LoVo (cell line): ENCODE results near the gene TMEM240.
"Not testable (repeated sequence)": the region's sequence is repeated elsewhere in the genome, so short reads cannot be mapped to it uniquely, and the experiment has no call there.

ENCODE experiments used
- DNase-seq: peaks from one replicate; pipeline ENCODE4 v3.0.0-alpha.2; 2016; ENCODE audit warnings: low spot score

Gene TMEM240

GRCh38 chr1:1557688-1558087, 17.3 kb upstream of the TMEM240 start:
- DNase-seq, result not testable (repeated sequence)

GRCh38 chr1:1556961-1557360, 16.5 kb upstream of the TMEM240 start:
- DNase-seq, result not testable (repeated sequence)

GRCh38 chr1:1556505-1556904, 16.1 kb upstream of the TMEM240 start:
- DNase-seq, result no peak

GRCh38 chr1:1554926-1555915, 14.8 kb upstream of the TMEM240 start:
- DNase-seq, result no peak

GRCh38 chr1:1554550-1554925, 14.1 kb upstream of the TMEM240 start:
- no peak for DNase-seq

GRCh38 chr1:1553821-1554494, 13.5 kb upstream of the TMEM240 start:
- no peak for DNase-seq

- no peak for DNase-seq
Observed at GRCh38 chr1:1552263-1552639, 11.8 kb upstream of the TMEM240 start.

GRCh38 chr1:1551524-1552262, 11.3 kb upstream of the TMEM240 start:
- DNase-seq, result no peak

GRCh38 chr1:1550591-1551432, 10.4 kb upstream of the TMEM240 start:
- DNase-seq, result no peak

GRCh38 chr1:1550087-1550486, 9.7 kb upstream of the TMEM240 start:
- DNase-seq, result no peak

- DNase-seq, result no peak
Observed at GRCh38 chr1:1548591-1548990, 8.2 kb upstream of the TMEM240 start.

- no peak for DNase-seq
Observed at GRCh38 chr1:1547476-1547875, 7.1 kb upstream of the TMEM240 start.

- DNase-seq, result no peak
Observed at GRCh38 chr1:1547011-1547410, 6.6 kb upstream of the TMEM240 start.

GRCh38 chr1:1545946-1546737, 5.7 kb upstream of the TMEM240 start:
- DNase-seq, result no peak

- no peak for DNase-seq
Observed at GRCh38 chr1:1544544-1544943, 4.1 kb upstream of the TMEM240 start.

GRCh38 chr1:1543706-1544099, 3.3 kb upstream of the TMEM240 start:
- no peak for DNase-seq

GRCh38 chr1:1542766-1543705, 2.6 kb upstream of the TMEM240 start:
- no peak for DNase-seq

- no peak for DNase-seq
Observed at GRCh38 chr1:1541956-1542765, 1.7 kb upstream of the TMEM240 start.
